PFSK-1 (cell line): ENCODE measurements around the gene SDC4.

ENCODE experiments used
- FOXP2 ChIP-seq: optimal IDR thresholded peaks from 2 replicates; pipeline ENCODE3; 2011; ENCODE audit warnings: borderline replicate concordance, control low read depth, inconsistent platforms; ENCODE audit not compliant: insufficient read depth; ENCODE audit errors: extremely low read length, extremely low read depth
- POLR2AphosphoS5 ChIP-seq: IDR thresholded peaks from 2 replicates; pipeline ENCODE4 v1.6.1; 2012; ENCODE audit warnings: low read depth, mild to moderate bottlenecking, control low read depth, low read length, moderate library complexity
- REST ChIP-seq, 2 experiments: IDR thresholded peaks; 2 replicates each; pipeline versions ENCODE4 v1.6.1 to v1.8.0; 2011 to 2012; ENCODE audit warnings: low read depth in 2 of 2, low read length in 2 of 2, control low read depth in 1 of 2, inconsistent platforms in 1 of 2, mild to moderate bottlenecking in 1 of 2, moderate library complexity in 1 of 2; ENCODE audit not compliant: insufficient read depth in 1 of 2
- SIN3A ChIP-seq: IDR thresholded peaks from 2 replicates; pipeline ENCODE4 v1.6.1; 2012; ENCODE audit warnings: mild to moderate bottlenecking, low read length, moderate library complexity, borderline replicate concordance; ENCODE audit not compliant: insufficient read depth
- TAF1 ChIP-seq: IDR thresholded peaks from 2 replicates; pipeline ENCODE4 v1.6.1; 2012; ENCODE audit warnings: low read length, control low read depth, borderline replicate concordance; ENCODE audit not compliant: insufficient read depth

The SDC4 gene

GRCh38 chr20:45307076-45307640 lies 41.1 kb downstream of the SDC4 start:
- TF ChIP-seq TAF1: no peak

DNA sequence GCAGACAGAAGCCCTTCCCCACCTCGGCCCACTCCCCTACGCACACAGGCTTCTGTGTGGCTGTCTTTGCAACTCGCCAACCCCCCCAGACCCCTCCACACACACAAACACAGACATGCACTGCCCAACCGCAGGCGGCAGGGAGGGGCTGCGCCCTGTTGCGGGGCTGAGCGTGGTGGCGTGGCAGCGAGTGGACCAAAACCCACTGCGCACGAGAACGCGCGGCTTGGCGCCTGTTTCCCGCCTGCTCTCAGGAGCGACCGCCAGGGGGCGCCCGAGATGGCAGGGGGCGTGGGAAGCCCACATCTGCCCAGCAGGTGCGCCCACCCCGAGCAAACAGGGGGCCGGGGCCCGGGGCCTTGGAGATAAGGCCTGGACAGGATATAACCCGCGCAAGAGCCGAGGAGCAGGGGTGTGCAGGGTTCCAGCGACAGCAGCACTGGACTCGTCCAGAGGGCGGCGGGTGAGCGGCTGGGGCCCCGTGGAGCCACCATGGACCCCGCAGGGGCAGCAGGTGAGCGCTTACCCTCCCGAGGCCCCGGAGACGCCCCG lies 41.7 kb downstream of the SDC4 start, which contains the start of gene RBPJL:
TSS of gene RBPJL (plus strand) at position 410 of the 552 bp plus-strand sequence. CDS start at position 493, 83 bp downstream.
- TF ChIP-seq REST (IDR thresholded peaks at IDR 0.05; ENCODE audit: insufficient read depth in 1 of 2, low read depth in 2 of 2, low read length in 2 of 2): no peak

DNA sequence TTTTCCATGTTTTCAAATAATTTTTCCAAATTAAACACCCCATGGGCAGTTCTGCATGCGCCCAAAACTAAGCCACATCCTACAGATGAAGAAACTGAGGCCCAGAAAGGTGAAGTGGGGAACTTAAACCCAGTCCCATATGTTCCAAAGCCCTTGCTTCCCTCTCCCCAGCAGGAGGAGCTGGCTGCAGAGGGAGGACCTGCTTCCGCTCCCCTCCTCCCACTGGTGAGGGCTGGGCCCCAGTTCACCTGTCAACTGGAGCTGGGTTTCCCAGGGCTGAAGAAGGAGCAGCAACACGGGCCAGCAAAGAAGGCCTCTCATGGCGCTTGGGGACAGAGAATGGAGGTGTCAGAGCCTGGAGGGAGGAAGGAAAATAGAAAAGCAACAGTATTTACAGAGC lies 43.0 kb downstream of the SDC4 start:
- no peak for TF ChIP-seq REST (IDR thresholded peaks at IDR 0.05; ENCODE audit: insufficient read depth in 1 of 2, low read depth in 2 of 2, low read length in 2 of 2)
- TF ChIP-seq SIN3A: no peak

DNA sequence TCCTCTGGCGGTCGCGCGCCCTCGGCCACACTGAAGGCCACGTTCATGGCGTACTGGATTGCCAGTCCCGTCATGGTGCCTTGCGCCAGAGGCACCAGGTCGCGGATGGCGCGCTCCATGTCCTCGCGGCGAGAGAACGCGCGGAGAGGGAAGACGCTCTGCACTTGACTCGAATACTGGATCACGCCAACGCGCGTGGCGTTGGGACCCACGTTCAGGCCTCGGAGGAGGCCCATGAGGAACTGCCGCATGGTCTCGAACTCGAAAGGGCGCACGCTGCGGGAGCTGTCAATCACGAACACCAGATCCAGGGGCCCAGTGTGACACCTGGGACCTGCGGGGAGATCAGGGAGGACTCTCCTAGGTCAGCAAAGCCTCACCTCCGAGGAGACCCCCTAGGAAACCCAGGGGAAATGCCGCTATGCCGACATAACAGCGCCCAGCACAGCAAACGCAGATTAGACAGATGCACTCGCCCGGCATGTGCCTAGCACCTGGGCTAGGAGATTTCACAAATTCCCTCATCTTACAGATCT lies 43.7 kb downstream of the SDC4 start:
- TF ChIP-seq FOXP2 (no peak), REST (IDR thresholded peaks at IDR 0.05; ENCODE audit: insufficient read depth in 1 of 2, low read depth in 2 of 2, low read length in 2 of 2) (no peak), TAF1 (no peak), POLR2AphosphoS5 (no peak), SIN3A (no peak)

DNA sequence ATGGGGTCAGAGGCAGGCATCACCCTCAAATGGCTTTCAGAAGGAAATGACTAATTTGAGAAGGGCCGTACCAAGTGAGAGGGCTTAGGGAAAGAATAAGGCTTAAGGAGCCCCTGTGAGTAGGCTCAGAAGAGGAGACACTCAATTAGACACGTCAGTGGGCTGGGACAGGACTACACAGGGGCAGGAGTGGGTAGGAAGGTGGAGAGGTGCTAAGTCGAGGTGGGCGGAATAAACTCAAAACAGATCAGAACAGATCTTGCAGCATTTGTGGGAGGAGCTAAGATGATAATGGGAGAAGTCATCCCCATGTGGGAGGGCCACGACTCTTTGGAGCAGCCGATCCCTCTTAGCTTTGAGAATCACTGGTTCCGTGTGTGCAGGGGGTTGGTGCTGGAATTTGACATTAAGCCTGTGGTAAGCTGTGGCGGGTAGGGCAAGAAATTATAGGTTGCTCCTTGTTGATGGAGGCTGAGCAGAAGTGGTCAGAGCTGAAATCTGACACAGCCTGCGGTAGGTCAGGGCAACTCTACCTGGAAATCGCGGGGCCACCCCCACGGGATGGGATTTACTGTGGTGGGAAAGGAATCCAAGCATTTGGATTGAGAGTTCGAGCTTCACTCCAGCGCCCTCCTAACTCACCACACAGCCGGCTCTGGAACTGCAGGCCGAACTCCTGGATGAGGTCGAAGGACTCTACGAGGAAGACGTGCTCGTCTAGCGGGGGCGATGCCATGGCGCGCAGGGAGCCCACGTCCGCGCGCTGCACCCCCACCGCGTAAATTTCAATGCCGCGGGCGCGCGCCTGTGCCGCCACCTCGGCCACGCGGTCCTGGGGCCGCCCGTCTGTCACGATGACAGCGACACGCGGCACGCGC lies 44.4 kb downstream of the SDC4 start:
- no peak for TF ChIP-seq POLR2AphosphoS5
- TF ChIP-seq REST (IDR thresholded peaks at IDR 0.05; ENCODE audit: insufficient read depth in 1 of 2, low read depth in 2 of 2, low read length in 2 of 2): no peak
- TF ChIP-seq FOXP2: no peak
- TF ChIP-seq TAF1: no peak
- no peak for TF ChIP-seq SIN3A
